Cerebellar nuclear complex (tissue), 1 donor: Measurements from ENCODE around the gene SOWAHC.

Source experiments
- DNase-seq, 2 experiments: peaks; one replicate each; lab custom pipeline; 2025; lab: John Stamatoyannopoulos, UW

The SOWAHC gene

DNA sequence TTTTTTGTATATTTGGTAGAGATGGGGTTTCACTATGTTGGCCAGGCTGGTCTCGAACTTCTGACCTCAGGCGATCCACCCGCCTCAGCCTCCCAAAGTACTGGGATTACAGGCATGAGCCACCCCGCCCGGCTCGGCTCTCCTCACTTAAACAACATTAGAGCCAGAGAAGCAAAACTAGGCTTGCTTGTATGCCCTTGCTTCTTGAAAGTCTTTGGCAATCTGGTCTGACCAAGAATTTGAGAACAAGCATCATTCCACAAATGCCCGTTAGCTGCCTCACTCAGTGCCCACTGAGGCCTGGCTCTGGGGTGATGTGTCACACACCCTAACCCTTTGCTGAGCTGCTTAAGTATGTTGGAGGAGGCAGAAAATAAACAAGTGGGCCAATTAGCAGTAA, 33.5 kb downstream of the SOWAHC start:
- no peak for DNase-seq

GRCh38 chr2:109648041-109648527, 33.9 kb downstream of the SOWAHC start:
- DNase-seq, result no peak

- DNase-seq, result no peak
Measured at GRCh38 chr2:109649736-109650695, 35.9 kb downstream of the SOWAHC start.

DNA sequence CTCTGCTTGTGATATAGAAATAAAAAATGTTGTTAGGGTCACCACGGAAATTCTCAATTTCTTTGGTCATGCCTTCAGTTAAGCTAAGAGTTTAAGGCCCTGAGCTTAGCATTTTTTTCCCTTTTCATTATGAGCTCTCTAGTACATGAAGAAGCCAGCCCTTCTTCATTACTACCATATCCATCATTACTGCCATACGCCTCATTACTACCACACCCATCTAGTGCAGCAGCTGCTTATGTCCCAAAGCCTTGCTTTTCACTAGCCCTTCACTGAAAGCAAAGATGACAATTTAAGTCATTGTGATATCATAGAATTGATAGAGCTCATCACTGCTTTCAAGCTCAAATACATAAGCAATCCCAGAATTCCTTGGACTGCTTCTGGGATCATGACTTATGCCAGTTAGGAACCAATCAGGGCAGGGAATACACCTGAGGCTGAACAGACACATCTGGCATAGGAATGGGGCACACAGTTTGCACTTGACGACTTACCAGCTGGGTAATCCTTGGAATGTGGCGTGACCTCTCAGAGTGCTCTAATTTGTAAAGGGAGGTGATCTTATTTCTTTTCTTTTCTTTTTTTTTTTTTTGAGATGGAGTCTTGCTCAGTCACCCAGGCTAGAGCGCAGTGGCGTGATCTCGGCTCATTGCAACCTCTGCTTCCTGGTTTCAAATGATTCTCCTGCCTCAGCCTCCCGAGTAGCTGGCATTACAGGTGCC, 40.3 kb downstream of the SOWAHC start:
- no peak for DNase-seq

DNA sequence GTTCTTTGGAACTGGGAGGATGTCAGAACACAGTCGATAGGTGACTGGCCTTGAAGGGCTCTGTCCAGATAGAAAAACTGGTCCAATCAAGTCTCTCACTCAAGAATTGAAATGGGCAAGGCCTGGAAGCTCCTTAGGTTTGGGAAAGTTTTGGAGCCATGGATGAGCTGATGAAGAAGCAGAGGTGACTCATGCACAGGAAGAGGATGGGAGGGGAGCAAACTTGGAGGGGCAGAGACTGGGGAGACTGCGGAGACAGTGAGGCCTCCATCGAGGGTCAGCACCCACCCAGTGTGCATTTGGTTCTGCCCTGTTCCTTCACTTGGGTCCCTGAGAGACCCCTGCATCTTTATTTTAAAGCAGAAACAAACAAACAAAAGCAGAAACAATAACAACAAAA, 41.1 kb downstream of the SOWAHC start:
- no peak for DNase-seq

- no peak for DNase-seq
Measured at GRCh38 chr2:109659396-109660045, 45.4 kb downstream of the SOWAHC start.

DNA sequence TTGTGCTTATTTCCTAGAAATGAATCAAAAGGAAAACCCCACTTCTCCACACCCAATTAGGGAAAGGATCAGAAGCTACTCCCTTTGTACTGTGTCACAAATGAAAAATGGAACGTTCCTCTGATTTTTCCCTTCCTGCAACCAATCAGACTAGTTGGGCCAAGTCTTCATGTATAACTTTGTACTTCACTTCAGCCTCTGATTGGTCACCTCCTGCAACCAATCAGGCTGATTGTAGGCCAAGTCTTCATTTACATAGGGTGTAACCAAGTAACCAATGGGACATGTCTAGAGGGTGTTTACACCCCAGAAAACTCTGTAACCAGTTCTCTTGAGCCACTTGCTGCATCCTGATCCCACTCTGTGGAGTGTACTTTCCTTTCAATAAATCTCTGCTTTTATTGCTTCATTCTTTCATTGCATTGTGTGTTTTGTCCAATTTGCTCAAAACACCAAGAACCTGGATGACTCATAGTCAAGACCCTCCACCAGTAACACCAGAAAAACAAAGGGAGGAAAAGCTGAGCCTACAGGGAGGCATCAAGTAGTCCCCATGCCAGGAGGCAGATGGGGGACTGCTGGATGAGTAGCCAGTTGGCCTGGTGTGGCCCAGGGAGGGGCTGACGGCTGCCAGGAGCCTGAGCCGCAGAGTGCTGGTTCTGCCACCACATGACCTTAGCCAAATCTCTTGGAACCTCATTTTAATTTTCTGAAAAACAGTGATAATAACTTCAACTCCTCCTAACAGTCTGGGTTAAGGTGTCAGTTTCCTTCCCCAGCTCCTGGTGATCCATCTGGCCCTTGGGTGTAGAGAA, 46.1 kb downstream of the SOWAHC start:
- no peak for DNase-seq

- no peak for DNase-seq
Measured at GRCh38 chr2:109662889-109663288, 48.7 kb downstream of the SOWAHC start.

DNA sequence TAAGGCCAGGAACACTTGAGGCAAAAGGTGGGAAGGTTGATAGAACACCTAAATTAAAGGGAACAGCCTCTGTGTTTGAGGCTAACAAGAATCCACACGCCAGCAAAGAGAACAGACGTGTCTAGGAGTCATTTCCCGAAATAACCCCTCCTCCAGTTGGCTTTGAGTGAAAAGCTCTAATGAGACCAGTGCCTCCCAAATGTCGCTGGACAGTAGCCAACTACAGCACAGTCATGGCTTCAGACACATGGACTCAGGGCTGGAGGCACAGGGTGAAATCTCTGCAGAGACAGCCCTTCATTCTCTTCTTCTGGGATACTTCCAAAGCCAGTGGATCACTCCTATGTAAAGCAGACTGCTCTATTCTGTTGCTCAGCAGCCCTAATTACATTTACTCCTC, 49.6 kb downstream of the SOWAHC start:
- DNase-seq, result peak; percentile 58 to 64

DNA sequence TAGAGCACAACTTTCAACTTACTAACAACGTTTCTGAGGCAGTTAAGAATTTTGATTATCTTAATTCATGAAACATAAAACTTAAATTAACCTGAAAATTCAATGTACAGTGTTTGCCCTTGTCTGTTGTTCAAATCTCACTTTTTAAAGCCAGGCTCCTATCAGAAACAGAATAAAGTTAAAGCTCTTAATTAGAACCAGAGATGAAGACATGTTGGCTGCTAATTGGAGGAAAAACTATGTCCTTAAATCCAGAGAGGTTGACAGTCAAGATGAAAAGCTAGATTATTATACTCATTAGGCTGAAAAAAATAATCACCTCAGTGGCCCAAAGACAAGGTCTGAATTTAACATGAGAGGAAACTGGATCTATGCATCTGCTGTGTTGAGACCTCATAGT, 52.3 kb downstream of the SOWAHC start:
- no peak for DNase-seq
